ENCODE measurements around the gene FBXL19. TPM values are rescaled to one million over a fixed set of nuclear protein-coding genes. Genes with fewer than 3 reads are reported as not detected.

The FBXL19 gene, protein sequence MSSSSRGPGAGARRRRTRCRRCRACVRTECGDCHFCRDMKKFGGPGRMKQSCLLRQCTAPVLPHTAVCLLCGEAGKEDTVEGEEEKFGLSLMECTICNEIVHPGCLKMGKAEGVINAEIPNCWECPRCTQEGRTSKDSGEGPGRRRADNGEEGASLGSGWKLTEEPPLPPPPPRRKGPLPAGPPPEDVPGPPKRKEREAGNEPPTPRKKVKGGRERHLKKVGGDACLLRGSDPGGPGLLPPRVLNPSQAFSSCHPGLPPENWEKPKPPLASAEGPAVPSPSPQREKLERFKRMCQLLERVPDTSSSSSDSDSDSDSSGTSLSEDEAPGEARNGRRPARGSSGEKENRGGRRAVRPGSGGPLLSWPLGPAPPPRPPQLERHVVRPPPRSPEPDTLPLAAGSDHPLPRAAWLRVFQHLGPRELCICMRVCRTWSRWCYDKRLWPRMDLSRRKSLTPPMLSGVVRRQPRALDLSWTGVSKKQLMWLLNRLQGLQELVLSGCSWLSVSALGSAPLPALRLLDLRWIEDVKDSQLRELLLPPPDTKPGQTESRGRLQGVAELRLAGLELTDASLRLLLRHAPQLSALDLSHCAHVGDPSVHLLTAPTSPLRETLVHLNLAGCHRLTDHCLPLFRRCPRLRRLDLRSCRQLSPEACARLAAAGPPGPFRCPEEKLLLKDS
- 21.2 and 26.6 TPM in 2 replicates for total RNA-seq

DNA sequence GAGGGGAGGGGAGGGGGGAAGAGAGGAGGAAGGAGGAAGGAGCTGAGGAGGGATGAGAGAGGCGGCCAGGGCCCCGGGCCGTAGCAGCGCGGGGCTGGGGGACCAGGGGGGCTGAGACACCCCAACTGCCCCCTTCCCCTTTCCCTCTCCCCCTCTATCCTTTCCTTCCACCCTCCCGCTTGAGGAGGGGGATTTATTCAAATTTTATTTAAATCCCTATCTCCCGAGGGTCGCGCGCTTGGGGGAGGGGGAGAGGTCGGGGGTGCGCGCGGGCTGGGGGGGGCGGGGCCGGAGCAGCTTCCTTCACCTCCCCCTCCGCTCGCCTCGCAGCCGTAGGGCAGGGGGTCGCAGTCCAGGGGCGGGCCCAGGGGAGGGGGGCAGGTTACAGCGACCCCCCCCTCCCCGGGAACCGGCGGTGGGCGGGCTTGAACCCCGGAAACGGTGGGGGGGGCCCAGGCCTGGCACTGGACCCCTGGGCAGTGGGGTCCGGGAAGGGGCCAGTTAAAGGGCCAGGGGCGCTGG lies at the start of gene FBXL19:
TSS of gene FBXL19 (plus strand) at position 19 of the 522 bp plus-strand sequence. CDS start 2,183 bp downstream, outside the sequence.

DNA sequence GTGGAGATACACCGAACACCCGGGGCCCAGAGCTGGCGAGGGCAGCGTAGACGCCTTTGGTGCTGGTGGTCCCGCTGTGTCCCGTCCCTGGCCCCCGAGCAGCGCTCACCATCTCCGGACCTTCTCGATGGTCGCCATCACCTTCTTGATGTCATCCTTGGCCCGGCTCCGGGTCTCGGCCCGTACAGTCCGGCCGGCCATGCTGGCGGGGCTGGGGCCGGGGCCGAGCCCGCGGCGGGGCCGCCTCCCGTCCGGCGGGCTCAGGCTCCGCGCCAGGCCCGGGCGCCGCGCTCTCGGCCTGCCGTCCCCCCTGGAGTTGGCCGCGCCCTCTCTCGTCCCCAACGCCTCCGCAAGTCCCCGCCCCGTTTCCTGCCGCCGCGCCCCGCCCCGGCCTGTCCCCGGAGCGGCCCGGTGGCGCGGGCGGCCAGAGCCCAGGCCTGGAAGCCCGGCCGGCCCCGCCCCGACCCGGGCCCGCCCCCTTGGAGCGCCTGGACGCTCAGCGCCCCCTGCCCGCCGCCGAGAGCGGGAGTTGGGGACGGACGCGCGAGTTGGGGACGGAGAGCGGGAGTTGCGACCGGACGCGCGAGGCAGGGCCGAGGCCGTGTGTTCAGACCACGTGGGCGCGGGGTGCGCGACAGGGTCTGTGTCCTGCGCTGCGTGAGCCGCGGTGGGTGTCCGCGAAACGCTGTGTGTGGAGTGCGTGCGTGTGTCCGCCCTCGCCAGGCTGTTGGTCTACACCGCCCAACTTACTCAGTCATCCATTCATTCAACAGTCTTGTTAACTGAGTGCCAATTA lies 29.4 kb upstream of the FBXL19 start, which contains the start of gene BCL7C:
TSS of gene BCL7C (minus strand) at position 334 of the 796 bp plus-strand sequence. CDS start at position 201, 133 bp downstream.

DNA sequence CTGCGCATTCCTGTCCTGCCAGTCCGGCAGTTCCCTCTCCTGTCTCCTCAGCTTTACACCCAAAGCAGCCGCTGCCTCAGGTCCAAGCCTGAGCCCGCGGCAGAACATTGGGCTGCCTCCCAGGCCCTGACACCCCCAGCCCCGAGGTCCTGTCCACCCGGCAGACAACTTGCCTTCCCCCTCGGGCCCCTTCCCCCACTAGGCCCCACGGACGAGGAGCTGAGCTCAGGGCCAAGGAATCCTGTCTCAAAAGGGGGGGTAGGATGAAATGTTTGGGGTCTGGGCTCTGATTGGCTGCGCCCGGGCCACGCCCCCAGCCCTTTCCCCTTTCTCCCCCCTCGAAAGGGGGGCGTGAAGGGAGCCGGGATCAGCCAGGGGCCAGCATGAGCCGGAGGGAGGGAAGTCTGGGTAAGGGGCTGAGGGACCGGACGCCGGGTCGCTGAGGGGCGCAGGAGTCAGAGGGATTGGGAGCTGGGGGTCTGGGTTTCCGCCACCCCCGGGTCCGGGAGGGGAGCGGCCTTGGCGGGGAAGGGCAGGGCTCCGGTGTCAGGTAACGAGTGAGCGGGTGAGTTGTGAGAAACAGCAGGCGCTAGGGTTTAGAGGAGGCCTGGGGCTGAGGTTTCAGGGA lies 27.0 kb upstream of the FBXL19 start, which contains the start of gene CTF1:
TSS of gene CTF1 (plus strand) at position 354 of the 628 bp plus-strand sequence. CDS start at position 384, 30 bp downstream.

DNA sequence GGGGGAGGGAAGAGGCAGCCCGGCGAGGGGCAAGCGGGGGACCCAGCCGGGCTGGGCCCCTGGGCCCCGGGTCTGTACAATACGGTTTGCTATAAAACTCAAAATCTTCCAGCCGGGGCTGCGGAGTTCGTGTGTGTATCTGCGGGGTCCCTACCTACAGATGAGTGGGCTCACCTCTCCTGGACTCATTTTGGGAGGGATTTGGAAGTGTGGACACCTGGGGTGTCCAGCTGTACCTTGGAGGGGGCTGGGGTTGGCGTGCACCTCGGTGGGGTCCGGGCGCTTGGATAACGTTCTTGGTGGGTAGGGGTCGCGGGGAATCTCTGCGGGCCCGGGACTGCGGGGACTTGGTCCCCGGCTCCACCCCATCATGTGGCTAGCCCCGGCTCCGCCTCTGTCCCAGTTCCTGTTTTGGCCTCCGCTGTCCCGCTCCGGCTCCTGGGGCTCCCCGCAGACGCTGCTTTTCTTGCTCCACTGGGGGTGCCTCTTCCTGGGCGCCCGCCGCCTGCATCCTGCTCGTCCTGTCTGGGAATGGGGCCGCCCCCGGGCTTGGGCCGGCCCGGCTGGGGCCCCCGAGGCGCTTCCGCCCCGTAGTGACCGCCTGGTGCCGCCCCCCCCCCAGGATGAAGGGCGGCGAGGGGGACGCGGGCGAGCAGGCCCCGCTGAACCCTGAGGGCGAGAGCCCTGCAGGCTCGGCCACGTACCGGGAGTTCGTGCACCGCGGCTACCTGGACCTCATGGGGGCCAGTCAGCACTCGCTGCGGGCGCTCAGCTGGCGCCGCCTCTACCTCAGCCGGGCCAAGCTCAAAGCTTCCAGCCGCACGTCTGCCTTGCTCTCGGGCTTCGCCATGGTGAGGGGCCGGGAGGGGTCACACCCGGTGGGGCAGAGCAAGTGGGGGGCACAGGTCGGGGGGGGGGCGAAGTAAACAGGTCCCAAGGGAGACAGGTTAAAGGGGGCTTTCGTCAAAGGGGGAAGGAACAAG lies 25.6 kb downstream of the FBXL19 start, which contains the start of gene ORAI3:
TSS of gene ORAI3 (plus strand) at position 402 of the 983 bp plus-strand sequence. CDS start at position 624, 222 bp downstream.

DNA sequence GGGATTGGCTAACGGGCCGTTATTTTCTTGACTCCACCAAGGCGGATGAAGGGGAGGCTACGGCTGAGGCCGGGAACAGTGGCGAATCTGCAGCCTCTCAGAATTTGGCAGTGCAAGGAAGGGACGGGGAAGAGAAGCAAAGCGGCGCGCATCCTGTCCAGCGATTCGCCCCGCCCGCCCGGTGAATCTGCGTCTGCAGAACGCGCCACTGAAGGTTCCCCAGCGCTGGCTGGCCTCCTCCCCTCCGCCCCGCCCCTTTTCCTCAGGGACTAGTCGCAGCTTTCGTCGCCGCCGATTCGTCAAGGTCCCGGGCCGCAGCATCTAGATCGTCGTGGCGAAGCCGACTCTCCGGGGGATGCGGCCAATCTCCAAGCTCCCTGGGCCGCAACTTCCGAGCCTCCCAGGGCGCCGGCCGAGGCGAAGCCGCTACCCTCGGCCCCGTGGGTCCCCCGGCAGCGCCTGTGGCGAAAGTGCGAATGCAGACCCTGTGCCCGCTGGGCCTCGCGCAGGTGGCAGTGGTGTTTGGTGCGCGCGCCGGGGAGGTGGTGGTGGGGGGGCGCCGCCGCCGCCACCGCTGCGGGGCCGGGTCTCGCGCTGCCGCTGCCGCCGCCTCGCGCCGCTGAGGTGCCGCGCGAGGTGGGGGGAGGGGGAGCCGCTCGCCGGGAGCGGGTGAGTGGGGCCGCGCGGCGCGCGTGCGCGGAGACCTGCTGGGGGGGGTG lies 34.2 kb downstream of the FBXL19 start, which contains the start of gene SETD1A:
TSS of gene SETD1A (plus strand) at position 299 of the 719 bp plus-strand sequence. CDS start 978 bp downstream, outside the sequence.

DNA sequence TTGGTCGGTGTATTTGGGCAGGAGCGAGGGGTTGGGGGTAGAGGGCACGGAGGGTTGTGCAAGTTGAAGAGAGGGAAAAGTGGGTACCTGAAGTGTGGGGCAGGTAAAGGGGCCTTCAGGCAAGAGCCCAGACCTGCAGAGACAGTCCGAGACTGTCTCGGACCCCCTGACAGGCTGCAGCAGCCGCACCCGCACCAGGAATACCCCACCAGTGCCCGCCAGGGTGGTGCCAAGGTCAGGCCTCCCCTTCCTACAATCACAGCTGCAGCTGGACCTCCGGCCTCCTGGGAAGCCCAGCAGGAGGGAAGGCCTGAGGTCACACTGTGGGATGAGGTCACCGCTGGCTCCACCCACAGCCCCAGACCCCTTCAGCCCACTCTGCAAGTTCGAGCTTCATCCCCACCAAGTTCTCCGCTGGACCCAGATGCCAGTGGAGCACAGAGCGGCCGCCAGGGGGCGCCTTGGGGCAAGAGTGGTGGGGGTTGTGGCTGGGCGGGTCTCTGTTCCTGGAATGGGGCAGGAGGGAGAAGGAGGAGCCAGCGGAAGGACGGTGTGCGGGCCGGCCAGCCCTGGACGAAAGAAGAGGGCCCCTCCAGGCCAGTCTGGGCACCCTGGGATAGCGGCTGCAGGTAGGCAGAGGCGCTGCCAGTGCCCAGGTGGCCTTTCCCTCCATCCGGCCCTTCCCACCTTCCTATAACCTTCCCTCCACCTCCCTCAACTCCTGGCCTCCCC lies 61.5 kb downstream of the FBXL19 start, which contains the start of gene HSD3B7:
TSS of gene HSD3B7 (plus strand) at position 539 of the 732 bp plus-strand sequence. CDS start 452 bp downstream, outside the sequence.

Other genes with a start within 250 kb of the FBXL19 start
- 14.7 and 25.2 TPM in 2 replicates for gene SRCAP, start 224.4 kb upstream of the FBXL19 start, total RNA-seq
- 22.7 and 24.2 TPM in 2 replicates for gene PHKG2, start 175.1 kb upstream of the FBXL19 start, total RNA-seq
- gene CFAP119, start 161.5 kb upstream of the FBXL19 start, total RNA-seq: 0.40 and 3.0 TPM in 2 replicates
- gene RNF40, start 161.2 kb upstream of the FBXL19 start, total RNA-seq: 49.6 and 90.0 TPM in 2 replicates
- 12.2 and 32.1 TPM in 2 replicates for gene ZNF629, start 136.4 kb upstream of the FBXL19 start, total RNA-seq
- 31.2 and 55.5 TPM in 2 replicates for gene BCL7C, start 29.5 kb upstream of the FBXL19 start, total RNA-seq
- gene CTF1, start 27.0 kb upstream of the FBXL19 start, total RNA-seq: 3.4 and 5.2 TPM in 2 replicates
- gene ORAI3, start 25.5 kb downstream of the FBXL19 start, total RNA-seq: 39.7 and 90.1 TPM in 2 replicates
- 3.5 and 4.4 TPM in 2 replicates for gene SETD1A, start 34.2 kb downstream of the FBXL19 start, total RNA-seq
- 13.2 and 22.6 TPM in 2 replicates for gene HSD3B7, start 61.6 kb downstream of the FBXL19 start, total RNA-seq
- 0.91 and 7.0 TPM in 2 replicates for gene STX1B, start 87.1 kb downstream of the FBXL19 start, total RNA-seq
- 15.5 and 21.8 TPM in 2 replicates for gene STX4, start 110.0 kb downstream of the FBXL19 start, total RNA-seq
- 10.5 and 15.1 TPM in 2 replicates for gene ZNF668, start 150.7 kb downstream of the FBXL19 start, total RNA-seq
- 10.0 and 17.1 TPM in 2 replicates for gene ZNF646, start 150.8 kb downstream of the FBXL19 start, total RNA-seq
- gene PRSS53, start 165.4 kb downstream of the FBXL19 start, total RNA-seq: 0.52 and 8.1 TPM in 2 replicates
- gene VKORC1, start 171.2 kb downstream of the FBXL19 start, total RNA-seq: 269 and 310 TPM in 2 replicates
- 80.2 and 85.1 TPM in 2 replicates for gene BCKDK, start 184.8 kb downstream of the FBXL19 start, total RNA-seq
- 22.1 and 43.8 TPM in 2 replicates for gene KAT8, start 194.1 kb downstream of the FBXL19 start, total RNA-seq
- 4.1 TPM in 1 of 2 replicates, not detected in the other for gene PRSS8, start 212.2 kb downstream of the FBXL19 start, total RNA-seq
- gene PRSS36, start 226.5 kb downstream of the FBXL19 start, total RNA-seq: 0.13 TPM in 1 of 2 replicates, not detected in the other